Measurements from ENCODE around the gene POLR2J3. TPM values are rescaled to one million over a fixed set of nuclear protein-coding genes. Genes with fewer than 3 reads are reported as not detected.
"Not testable (repeated sequence)": the region's sequence is repeated elsewhere in the genome, so short reads cannot be mapped to it uniquely, and the experiment has no call there.

Gene POLR2J3
- total and polyA plus RNA-seq, 10 of the 15 experiments (the other 5 are each of a cell fraction or from before 2014, with no cell fraction given): 24.1 to 143 (median 53.1) TPM

GRCh38 chr7:102616507-102617125 lies 44.2 kb upstream of the POLR2J3 start, which contains the start of gene RASA4:
Gene RASA4, minus strand, starts transcription at chr7:102616756. Its CDS starts 67 bp downstream, at chr7:102616689.
- WGBS (ENCODE audit: insufficient coverage, insufficient replicate concordance, low lambda C conversion rate, missing lambda C conversion rate): 1% methylated on average over 15 of the region's 62 CpGs
- CTCF ChIA-PET; H3K27ac ChIP-seq (ENCODE audit: control insufficient read depth, insufficient read depth); H2AFZ ChIP-seq (ENCODE audit: control insufficient read depth, low read depth, low read length); intact Hi-C loops (cut with micrococcal nuclease; ENCODE audit: unreplicated experiment); H4K20me1 ChIP-seq (ENCODE audit: control insufficient read depth, insufficient read depth); SMC1A ChIA-PET (ENCODE audit: uncharacterized antibody, unreplicated experiment); in situ Hi-C loops (cut with MboI); H3K36me3 ChIP-seq (ENCODE audit: control insufficient read depth in 2 of 2, insufficient read depth in 2 of 2, low read length in 1 of 2); BruUV-seq (replicated peaks); H3K4me1 ChIP-seq (ENCODE audit: control insufficient read depth, insufficient read depth, low read length); DNase-seq (ENCODE audit: low read depth, low spot score); H3K79me2 ChIP-seq (ENCODE audit: control insufficient read depth, insufficient read depth, low read length); H3K27me3 ChIP-seq (replicated peaks in 1 of 2; ENCODE audit: control insufficient read depth in 2 of 2, insufficient read depth in 2 of 2, low read length in 1 of 2); H3K9ac ChIP-seq (ENCODE audit: control insufficient read depth, insufficient read depth, low read length); POLR2A ChIA-PET; H3K4me3 ChIP-seq; RAD21 ChIA-PET (ENCODE audit: unreplicated experiment); H3K9me3 ChIP-seq (replicated peaks; ENCODE audit: control insufficient read depth, insufficient read depth, low read length); FAIRE-seq: not testable (repeated sequence)
- H3K4me2 ChIP-seq (ENCODE audit: control insufficient read depth, insufficient read depth): 0 out of 2 replicates have a peak within 1 kb of the TSS, but pooled peaks have one; percentile 17
- peak; percentile 81 for ATAC-seq

DNA sequence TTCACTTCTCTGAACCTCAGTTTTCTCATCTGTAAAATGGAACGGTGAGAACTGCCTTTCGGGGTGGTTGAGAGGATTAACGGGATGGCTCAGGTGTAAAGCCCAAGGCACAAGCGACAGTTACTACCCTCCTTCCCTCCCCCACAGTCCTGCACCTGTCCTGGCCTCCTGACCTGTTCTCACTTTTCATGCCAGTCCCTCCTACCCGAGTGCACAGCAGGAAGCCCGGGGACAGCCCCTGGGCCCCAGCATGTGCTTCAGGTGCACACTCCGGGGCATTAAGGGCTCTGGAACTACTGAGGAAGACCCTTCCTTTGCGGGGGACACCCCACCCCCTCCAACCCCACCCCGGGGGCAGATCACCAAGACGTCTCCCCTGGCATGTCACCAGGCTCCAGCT lies 43.5 kb upstream of the POLR2J3 start:
- intact Hi-C loops (cut with micrococcal nuclease; ENCODE audit: unreplicated experiment); H3K9me3 ChIP-seq (replicated peaks; ENCODE audit: control insufficient read depth, insufficient read depth, low read length); SMC1A ChIA-PET (ENCODE audit: uncharacterized antibody, unreplicated experiment); H3K9ac ChIP-seq (ENCODE audit: control insufficient read depth, insufficient read depth, low read length); H3K79me2 ChIP-seq (ENCODE audit: control insufficient read depth, insufficient read depth, low read length); H3K27ac ChIP-seq (ENCODE audit: control insufficient read depth, insufficient read depth); DNase-seq (ENCODE audit: low read depth, low spot score); RAD21 ChIA-PET (ENCODE audit: unreplicated experiment); CTCF ChIA-PET; H4K20me1 ChIP-seq (ENCODE audit: control insufficient read depth, insufficient read depth); H3K27me3 ChIP-seq (replicated peaks in 1 of 2; ENCODE audit: control insufficient read depth in 2 of 2, insufficient read depth in 2 of 2, low read length in 1 of 2); H3K4me3 ChIP-seq; H3K4me1 ChIP-seq (ENCODE audit: control insufficient read depth, insufficient read depth, low read length); H2AFZ ChIP-seq (ENCODE audit: control insufficient read depth, low read depth, low read length); POLR2A ChIA-PET; in situ Hi-C loops (cut with MboI); H3K36me3 ChIP-seq (ENCODE audit: control insufficient read depth in 2 of 2, insufficient read depth in 2 of 2, low read length in 1 of 2); H3K4me2 ChIP-seq (ENCODE audit: control insufficient read depth, insufficient read depth): not testable (repeated sequence)
- TSS peak; percentile 74 for BruUV-seq (replicated peaks)
- no CpG with 5 or more reads among the region's 10 CpGs for WGBS (ENCODE audit: insufficient coverage, insufficient replicate concordance, low lambda C conversion rate, missing lambda C conversion rate)
- ATAC-seq: peak; percentile 14
- FAIRE-seq: peak; percentile 49

DNA sequence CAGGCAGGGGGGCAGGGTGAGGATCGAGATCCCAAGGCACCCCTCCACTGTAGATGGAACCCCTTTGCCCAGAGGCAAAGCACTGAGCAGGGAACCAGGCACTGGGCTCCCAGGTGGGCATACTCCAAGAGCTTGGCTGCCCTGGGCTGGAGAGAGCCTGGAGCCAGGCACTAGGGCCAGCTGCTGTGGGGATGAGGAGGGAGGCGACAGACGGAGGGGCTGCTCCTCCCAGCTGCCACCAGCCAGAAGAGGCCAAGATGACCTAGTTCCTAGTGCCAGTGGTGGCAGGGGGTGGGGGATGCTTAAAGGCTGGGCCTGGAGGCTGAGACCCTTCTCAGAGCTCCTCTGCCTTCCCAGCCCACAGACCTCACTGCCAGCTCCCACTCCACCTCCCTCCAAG lies 42.5 kb upstream of the POLR2J3 start:
- CTCF ChIA-PET; H3K9ac ChIP-seq (ENCODE audit: control insufficient read depth, insufficient read depth, low read length); H4K20me1 ChIP-seq (ENCODE audit: control insufficient read depth, insufficient read depth); H3K4me1 ChIP-seq (ENCODE audit: control insufficient read depth, insufficient read depth, low read length); intact Hi-C loops (cut with micrococcal nuclease; ENCODE audit: unreplicated experiment); H3K79me2 ChIP-seq (ENCODE audit: control insufficient read depth, insufficient read depth, low read length); H3K4me3 ChIP-seq; DNase-seq (ENCODE audit: low read depth, low spot score); BruUV-seq (replicated peaks); FAIRE-seq; in situ Hi-C loops (cut with MboI); H3K4me2 ChIP-seq (ENCODE audit: control insufficient read depth, insufficient read depth); H3K36me3 ChIP-seq (ENCODE audit: control insufficient read depth in 2 of 2, insufficient read depth in 2 of 2, low read length in 1 of 2); H3K9me3 ChIP-seq (replicated peaks; ENCODE audit: control insufficient read depth, insufficient read depth, low read length); H3K27me3 ChIP-seq (replicated peaks in 1 of 2; ENCODE audit: control insufficient read depth in 2 of 2, insufficient read depth in 2 of 2, low read length in 1 of 2); SMC1A ChIA-PET (ENCODE audit: uncharacterized antibody, unreplicated experiment); H2AFZ ChIP-seq (ENCODE audit: control insufficient read depth, low read depth, low read length); RAD21 ChIA-PET (ENCODE audit: unreplicated experiment); H3K27ac ChIP-seq (ENCODE audit: control insufficient read depth, insufficient read depth); POLR2A ChIA-PET: not testable (repeated sequence)
- WGBS (ENCODE audit: insufficient coverage, insufficient replicate concordance, low lambda C conversion rate, missing lambda C conversion rate): no CpG with 5 or more reads among the region's 3 CpGs
- peak; percentile 5 for ATAC-seq

GRCh38 chr7:102614346-102614697 lies 41.9 kb upstream of the POLR2J3 start:
- H3K36me3 ChIP-seq (ENCODE audit: control insufficient read depth in 2 of 2, insufficient read depth in 2 of 2, low read length in 1 of 2); H3K4me3 ChIP-seq; H3K4me1 ChIP-seq (ENCODE audit: control insufficient read depth, insufficient read depth, low read length); H2AFZ ChIP-seq (ENCODE audit: control insufficient read depth, low read depth, low read length); POLR2A ChIA-PET; DNase-seq (ENCODE audit: low read depth, low spot score); CTCF ChIA-PET; H3K9me3 ChIP-seq (replicated peaks; ENCODE audit: control insufficient read depth, insufficient read depth, low read length); SMC1A ChIA-PET (ENCODE audit: uncharacterized antibody, unreplicated experiment); RAD21 ChIA-PET (ENCODE audit: unreplicated experiment); H4K20me1 ChIP-seq (ENCODE audit: control insufficient read depth, insufficient read depth); H3K27me3 ChIP-seq (replicated peaks in 1 of 2; ENCODE audit: control insufficient read depth in 2 of 2, insufficient read depth in 2 of 2, low read length in 1 of 2); intact Hi-C loops (cut with micrococcal nuclease; ENCODE audit: unreplicated experiment); FAIRE-seq; H3K4me2 ChIP-seq (ENCODE audit: control insufficient read depth, insufficient read depth); in situ Hi-C loops (cut with MboI); H3K9ac ChIP-seq (ENCODE audit: control insufficient read depth, insufficient read depth, low read length); H3K79me2 ChIP-seq (ENCODE audit: control insufficient read depth, insufficient read depth, low read length); H3K27ac ChIP-seq (ENCODE audit: control insufficient read depth, insufficient read depth): not testable (repeated sequence)
- TSS peak; percentile 62 for BruUV-seq (replicated peaks)
- WGBS (ENCODE audit: insufficient coverage, insufficient replicate concordance, low lambda C conversion rate, missing lambda C conversion rate): no CpG with 5 or more reads among the region's 4 CpGs
- peak; percentile 19 for ATAC-seq

Measured in GM12878 (cell line).